GM18867 (cell line): ENCODE data around the gene AMFR.

ENCODE experiments used
- ATAC-seq: cut with Tn5 transposase; IDR thresholded peaks from one replicate; pipeline ENCODE4 v1.9.1; 2021; ENCODE audit warnings: mild to moderate bottlenecking, moderate library complexity; ENCODE audit not compliant: unreplicated experiment

AMFR gene

GRCh38 chr16:56425439-56425832, at the start of gene AMFR:
TSS of gene AMFR (minus strand) at chr16:56425545. CDS start at chr16:56425327, 218 bp downstream.
- ATAC-seq: peak; percentile 78

DNA sequence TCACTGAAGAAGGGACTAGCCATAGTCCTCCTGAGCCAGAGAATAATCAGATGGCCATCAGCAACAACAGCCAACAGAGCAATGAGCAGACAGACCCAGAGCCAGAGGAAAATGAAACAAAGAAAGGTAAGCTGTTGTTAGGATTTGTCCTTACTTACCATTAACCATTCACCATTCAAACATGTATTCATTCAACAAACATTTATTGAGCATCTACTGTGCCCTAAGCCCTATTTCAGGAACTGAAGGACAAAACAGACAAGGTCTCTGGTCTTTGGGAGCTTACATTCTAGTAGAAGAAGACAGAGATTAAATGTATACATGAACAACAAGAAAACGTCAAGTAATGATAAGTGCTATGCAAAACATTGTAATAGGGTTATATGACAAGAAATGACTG, 45.3 kb upstream of the AMFR start:
- ATAC-seq: no peak

- ATAC-seq: no peak
Measured at GRCh38 chr16:56470232-56470631, 44.9 kb upstream of the AMFR start.

GRCh38 chr16:56469748-56470147, 44.4 kb upstream of the AMFR start:
- ATAC-seq: no peak

DNA sequence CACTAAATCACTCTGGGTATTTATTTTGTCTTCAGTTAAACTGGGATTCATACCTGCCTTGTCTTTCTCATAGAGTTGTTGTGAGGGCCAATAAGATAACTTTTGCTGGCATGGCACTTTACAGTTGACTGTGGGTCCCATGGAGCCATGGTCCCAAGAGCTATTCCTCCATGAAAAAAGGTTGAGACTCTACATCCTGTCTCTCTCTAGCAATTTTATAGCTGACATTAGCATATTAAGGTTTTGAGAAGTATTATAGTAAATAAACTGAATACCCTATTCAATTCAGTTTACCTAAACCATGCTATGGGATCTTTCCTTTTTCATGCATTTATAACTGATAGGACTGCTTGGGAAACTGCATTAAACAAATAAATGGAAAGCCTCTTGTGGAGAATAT, 43.5 kb upstream of the AMFR start:
- ATAC-seq: no peak

GRCh38 chr16:56466344-56466743, 41.0 kb upstream of the AMFR start:
- ATAC-seq: no peak

DNA sequence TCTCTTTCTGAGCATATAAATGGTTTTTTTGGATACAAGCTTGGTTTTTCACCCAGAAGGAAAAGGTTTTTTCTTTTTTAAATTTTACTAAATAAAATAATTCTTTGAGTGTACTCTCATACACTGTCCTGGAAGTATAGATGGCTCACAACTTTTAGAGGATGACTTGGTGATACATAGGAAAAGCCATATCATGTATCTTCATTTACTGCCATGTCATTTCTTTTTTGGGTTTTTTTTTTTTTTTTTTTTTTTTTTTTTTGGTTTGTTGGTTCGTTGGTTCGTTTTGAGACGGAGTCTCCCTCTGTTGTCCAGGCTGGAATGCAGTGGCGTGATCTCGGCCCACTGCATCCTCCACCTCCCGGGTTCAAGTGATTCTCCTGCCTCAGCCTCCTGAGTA, 37.8 kb upstream of the AMFR start:
- ATAC-seq: no peak

- no peak for ATAC-seq
Measured at GRCh38 chr16:56462064-56462796, 36.9 kb upstream of the AMFR start.

DNA sequence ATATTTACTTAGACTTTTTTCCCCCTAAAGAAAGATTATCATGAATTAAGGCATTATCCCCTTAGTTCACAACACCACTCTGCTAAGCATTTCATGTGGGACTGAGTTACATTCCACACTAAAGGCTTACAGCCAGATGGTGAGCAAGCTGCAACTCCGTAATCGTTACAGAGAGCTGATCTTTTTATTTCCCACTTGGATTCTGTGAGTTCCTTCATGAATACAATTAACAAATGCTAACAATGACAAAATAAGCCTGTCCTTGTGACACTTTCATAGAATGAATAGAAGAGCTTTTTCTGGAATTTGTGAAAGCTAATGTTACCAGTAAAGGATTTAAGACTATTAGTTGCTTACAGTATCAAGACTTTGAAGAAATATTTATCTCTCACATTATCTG, 34.8 kb upstream of the AMFR start:
- ATAC-seq: no peak

- no peak for ATAC-seq
Measured at GRCh38 chr16:56457927-56458470, 32.7 kb upstream of the AMFR start.

GRCh38 chr16:56451753-56452689, 26.7 kb upstream of the AMFR start:
- peak; percentile 37 for ATAC-seq

DNA sequence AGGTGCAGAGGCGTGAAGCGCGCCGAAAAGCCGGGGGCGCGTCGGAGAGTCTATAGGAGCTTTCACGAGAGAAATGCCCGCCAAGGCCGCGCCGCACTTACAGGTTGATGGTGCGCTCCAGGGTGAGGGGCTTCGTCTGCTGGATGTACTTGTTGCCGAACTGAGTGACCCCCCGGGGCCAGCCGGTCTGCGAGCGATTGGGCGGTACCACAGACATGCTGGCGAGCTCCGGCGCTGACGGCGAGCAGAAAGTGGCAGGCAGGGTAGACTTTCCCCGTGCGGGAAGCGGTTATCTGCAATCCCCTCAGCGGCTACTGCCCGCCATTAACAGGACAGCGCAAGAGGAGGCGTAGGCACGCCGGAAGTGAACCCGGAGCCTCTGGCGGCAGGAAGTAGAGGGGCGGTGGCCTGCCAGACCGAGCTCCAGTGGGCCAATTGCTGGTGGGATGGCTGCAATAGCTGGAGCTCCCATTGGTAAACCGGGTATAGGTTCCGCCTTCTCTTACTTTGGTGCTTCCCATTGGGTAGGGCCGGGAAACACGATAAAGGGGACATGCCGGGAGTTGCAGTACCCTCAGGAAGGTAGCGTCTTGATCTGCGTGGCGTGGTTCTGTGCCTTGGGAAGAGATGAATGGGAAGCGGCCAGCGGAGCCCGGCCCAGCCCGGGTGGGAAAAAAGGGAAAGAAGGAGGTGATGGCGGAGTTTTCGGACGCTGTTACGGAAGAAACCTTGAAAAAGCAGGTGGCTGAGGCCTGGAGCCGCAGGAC, 25.8 kb upstream of the AMFR start, which contains the start of the genes NUDT21 and OGFOD1:
NUDT21 (minus strand) TSS at position 347 of the 767 bp plus-strand sequence; CDS start at position 217, 130 bp downstream.
OGFOD1 (plus strand) TSS at position 569 of the 767 bp plus-strand sequence; CDS start at position 628, 59 bp downstream.
- ATAC-seq: peak; percentile 96

- ATAC-seq: peak; percentile 17
Measured at GRCh38 chr16:56450275-56450985, 25.1 kb upstream of the AMFR start.

DNA sequence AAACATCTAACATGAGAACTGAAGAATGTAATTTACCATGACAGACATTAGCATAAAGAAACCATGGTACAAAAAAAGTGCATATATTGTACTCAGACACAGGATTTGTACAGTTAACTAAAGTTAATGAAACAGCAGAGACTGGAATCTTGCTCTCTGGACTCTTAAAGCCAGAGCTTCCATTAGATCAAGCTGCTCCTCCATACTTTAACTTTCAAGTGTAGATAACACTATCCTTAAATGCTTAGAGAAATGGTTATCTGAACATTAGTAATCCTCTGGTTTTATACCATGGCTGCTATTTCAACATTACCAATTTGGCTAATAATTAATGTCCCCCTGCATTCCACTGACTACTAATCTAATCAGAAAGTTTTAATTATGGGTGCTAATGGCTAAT, 22.7 kb upstream of the AMFR start:
- no peak for ATAC-seq

DNA sequence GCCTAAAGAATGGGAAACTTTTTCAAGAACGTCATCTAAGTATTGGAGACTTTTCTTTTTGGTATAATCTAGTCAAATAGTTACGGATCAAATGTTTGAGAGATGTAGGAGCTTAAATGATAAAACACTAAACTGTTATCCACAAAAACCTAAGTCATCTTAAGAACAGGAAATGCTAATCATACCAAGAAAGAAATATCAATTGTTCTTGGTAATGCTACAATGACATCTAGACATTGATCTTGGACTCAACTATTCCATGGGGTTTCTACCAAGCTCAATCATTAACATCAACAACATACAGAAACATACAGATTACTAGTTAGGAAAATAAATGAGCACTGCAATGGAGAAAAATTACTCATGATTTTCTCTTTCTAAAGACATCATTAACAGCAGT, 21.9 kb upstream of the AMFR start:
- ATAC-seq: no peak

- no peak for ATAC-seq
Measured at GRCh38 chr16:56438038-56438437, 12.7 kb upstream of the AMFR start.

DNA sequence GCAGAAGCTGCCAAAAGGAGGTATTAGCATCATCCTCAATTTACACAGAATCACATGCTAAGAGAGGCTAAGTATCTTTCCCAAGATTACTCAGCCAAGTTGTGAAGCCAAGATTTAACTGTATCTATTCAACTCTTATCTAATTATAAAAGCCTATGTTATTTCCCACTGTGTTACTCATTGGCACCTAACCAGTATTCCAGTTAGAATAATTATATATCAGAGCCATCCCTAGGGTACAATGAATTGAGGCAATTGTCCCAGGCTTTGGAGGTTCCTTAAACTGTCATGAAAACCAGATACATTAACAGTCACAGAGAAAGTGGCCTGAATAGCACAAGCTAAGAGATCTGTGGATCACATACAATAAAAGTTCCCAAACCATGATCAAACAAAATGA, 10.9 kb upstream of the AMFR start:
- ATAC-seq: no peak

GRCh38 chr16:56428091-56428490, 2.7 kb upstream of the AMFR start:
- ATAC-seq: no peak

GRCh38 chr16:56426585-56426984, 1.2 kb upstream of the AMFR start:
- ATAC-seq: no peak

- ATAC-seq: peak; percentile 33
Measured at GRCh38 chr16:56424791-56425438, 430 bp downstream of the AMFR start.
